ENCODE measurements around the gene GARIN5A. TPM values are rescaled to one million over a fixed set of nuclear protein-coding genes. Genes with fewer than 3 reads are reported as not detected.

GARIN5A gene
- polyA plus RNA-seq, 3 donors = 0.41 TPM; not detected in 2

DNA sequence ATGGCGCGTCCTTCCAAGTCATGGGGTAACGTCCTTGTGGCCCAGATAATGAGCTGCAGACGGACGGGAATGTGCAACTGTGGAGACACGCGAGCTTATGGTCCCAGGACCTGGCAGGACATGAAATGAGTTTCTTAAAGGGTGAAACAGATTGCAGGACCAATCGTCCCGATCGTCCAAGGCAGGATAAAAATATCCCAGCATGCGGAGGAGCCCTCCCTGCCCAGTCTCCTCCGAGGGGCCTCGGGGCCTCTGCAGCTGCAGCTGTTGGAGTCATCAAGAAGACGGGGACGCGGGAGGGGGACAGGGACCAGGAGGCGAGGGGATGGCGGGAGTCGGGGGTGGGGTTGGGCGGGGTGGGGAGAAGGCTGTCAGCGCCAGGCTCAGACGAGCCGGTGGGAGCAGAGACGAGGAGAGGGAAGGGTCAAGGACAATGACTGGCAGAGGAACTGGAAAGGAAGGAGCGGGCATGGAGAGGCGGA is 14.4 kb upstream of the GARIN5A start:
- H3K79me2 ChIP-seq (ENCODE audit: insufficient read depth, low read length) = no peaks in the 10 kb centered on the region
- no peaks in the 10 kb centered on the region for H4K20me1 ChIP-seq (ENCODE audit: insufficient read depth, low read length)
- no peak overlapping the region for H2AFZ ChIP-seq (ENCODE audit: insufficient read depth, low read depth, low read length, poor library complexity, severe bottlenecking)
- H3K9me3 ChIP-seq (replicated peaks in 1 of 2; ENCODE audit: control insufficient read depth in 1 of 2, insufficient read depth in 1 of 2, low read length in 2 of 2) = peaks cover 5 to 15% of the 10 kb centered on the region in 2 donors
- no peaks in the 10 kb centered on the region for H3K36me3 ChIP-seq (replicated peaks in 1 of 2; ENCODE audit: control insufficient read depth in 1 of 2, insufficient read depth in 2 of 2, low read length in 2 of 2)
- 79% methylated on average over 20 of the region's 26 CpGs for WGBS (ENCODE audit: insufficient coverage)
- intact Hi-C loops (cut with micrococcal nuclease) = no loop called here
- DNase-seq = no peak
- TF ChIP-seq, protein P1, sequence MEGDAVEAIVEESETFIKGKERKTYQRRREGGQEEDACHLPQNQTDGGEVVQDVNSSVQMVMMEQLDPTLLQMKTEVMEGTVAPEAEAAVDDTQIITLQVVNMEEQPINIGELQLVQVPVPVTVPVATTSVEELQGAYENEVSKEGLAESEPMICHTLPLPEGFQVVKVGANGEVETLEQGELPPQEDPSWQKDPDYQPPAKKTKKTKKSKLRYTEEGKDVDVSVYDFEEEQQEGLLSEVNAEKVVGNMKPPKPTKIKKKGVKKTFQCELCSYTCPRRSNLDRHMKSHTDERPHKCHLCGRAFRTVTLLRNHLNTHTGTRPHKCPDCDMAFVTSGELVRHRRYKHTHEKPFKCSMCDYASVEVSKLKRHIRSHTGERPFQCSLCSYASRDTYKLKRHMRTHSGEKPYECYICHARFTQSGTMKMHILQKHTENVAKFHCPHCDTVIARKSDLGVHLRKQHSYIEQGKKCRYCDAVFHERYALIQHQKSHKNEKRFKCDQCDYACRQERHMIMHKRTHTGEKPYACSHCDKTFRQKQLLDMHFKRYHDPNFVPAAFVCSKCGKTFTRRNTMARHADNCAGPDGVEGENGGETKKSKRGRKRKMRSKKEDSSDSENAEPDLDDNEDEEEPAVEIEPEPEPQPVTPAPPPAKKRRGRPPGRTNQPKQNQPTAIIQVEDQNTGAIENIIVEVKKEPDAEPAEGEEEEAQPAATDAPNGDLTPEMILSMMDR (IDR thresholded peaks at IDR 0.05) = no peak
- H3K27me3 ChIP-seq (ENCODE audit: control insufficient read depth in 2 of 2, insufficient read depth in 2 of 2, low read length in 2 of 2) = no peaks in the 10 kb centered on the region
- Mint-ChIP-seq H3K9me3 (peaks cover 7 to 30% (median 19%) of the 10 kb centered on the region in 7 donors), H3K4me1 (peaks cover 59% of the 10 kb centered on the region), H3K4me3 (peak overlapping the region in 1 of 2 donors; percentile 15), H3K27ac (no peak overlapping the region), H3K27me3 (ENCODE audit: low read depth in 3 of 3) (peaks cover 3 to 12% (median 5%) of the 10 kb centered on the region in 3 donors), H3K36me3 (peaks cover 0 to 7% of the 10 kb centered on the region in 2 donors)
- H3K4me3 ChIP-seq (replicated peaks in 1 of 3; ENCODE audit: low read depth in 2 of 3, low read length in 3 of 3) = no peak overlapping the region
- H3K27ac ChIP-seq (ENCODE audit: low read depth in 1 of 2, low read length in 2 of 2) = no peak overlapping the region
- H3K9ac ChIP-seq (ENCODE audit: insufficient read depth, low read length, poor library complexity, severe bottlenecking) = no peak overlapping the region
- H3K4me1 ChIP-seq (ENCODE audit: control insufficient read depth in 1 of 2, insufficient read depth in 2 of 2, low read length in 2 of 2) = peaks cover 54 to 64% of the 10 kb centered on the region in 2 donors
- H3K4me2 ChIP-seq (replicated peaks; ENCODE audit: extremely low read depth, low read length, poor library complexity, severe bottlenecking) = no peak overlapping the region

DNA sequence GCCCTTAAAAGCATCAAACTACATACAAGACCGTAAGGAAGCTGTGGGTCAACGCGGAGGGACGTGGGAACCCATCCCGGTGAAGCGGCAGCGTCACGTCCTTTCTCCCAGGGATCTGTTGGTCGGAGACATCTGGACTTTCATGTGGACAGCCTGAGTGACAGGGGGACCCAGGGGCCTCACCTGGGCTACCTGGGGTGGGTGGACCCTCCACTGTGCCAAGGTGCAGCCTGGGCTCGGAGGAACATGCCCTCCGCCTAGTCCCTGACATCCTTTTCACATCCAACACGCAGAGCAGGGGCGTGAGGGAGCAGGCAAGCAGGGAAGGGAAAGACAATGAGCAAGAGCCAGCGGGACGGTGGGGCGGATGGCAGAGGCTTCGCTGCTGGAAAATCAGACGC is 13.8 kb upstream of the GARIN5A start:
- Histone ChIP-seq H3K36me3 (replicated peaks in 1 of 2; ENCODE audit: control insufficient read depth in 1 of 2, insufficient read depth in 2 of 2, low read length in 2 of 2) (no peaks in the 10 kb centered on the region), H3K4me3 (replicated peaks in 1 of 3; ENCODE audit: low read depth in 2 of 3, low read length in 3 of 3) (no peak overlapping the region), H3K9me3 (replicated peaks in 1 of 2; ENCODE audit: control insufficient read depth in 1 of 2, insufficient read depth in 1 of 2, low read length in 2 of 2) (peaks cover 5 to 15% of the 10 kb centered on the region in 2 donors), H3K9ac (ENCODE audit: insufficient read depth, low read length, poor library complexity, severe bottlenecking) (no peak overlapping the region), H3K79me2 (ENCODE audit: insufficient read depth, low read length) (no peaks in the 10 kb centered on the region), H3K4me2 (replicated peaks; ENCODE audit: extremely low read depth, low read length, poor library complexity, severe bottlenecking) (no peak overlapping the region), H4K20me1 (ENCODE audit: insufficient read depth, low read length) (no peaks in the 10 kb centered on the region), H3K4me1 (ENCODE audit: control insufficient read depth in 1 of 2, insufficient read depth in 2 of 2, low read length in 2 of 2) (peaks cover 58 to 70% of the 10 kb centered on the region in 2 donors), H3K27ac (ENCODE audit: low read depth in 1 of 2, low read length in 2 of 2) (no peak overlapping the region), H3K27me3 (ENCODE audit: control insufficient read depth in 2 of 2, insufficient read depth in 2 of 2, low read length in 2 of 2) (no peaks in the 10 kb centered on the region), H2AFZ (ENCODE audit: insufficient read depth, low read depth, low read length, poor library complexity, severe bottlenecking) (no peak overlapping the region)
- TF ChIP-seq, protein P1 (IDR thresholded peaks at IDR 0.05) = no peak
- Mint-ChIP-seq H3K4me1 (peaks cover 65% of the 10 kb centered on the region), H3K4me3 (no peak overlapping the region), H3K9me3 (peaks cover 7 to 32% (median 19%) of the 10 kb centered on the region in 7 donors), H3K36me3 (peaks cover 0 to 8% of the 10 kb centered on the region in 2 donors), H3K27ac (peak overlapping the region in 2 of 7 donors; percentile 43 to 49), H3K27me3 (ENCODE audit: low read depth in 3 of 3) (peaks cover 3 to 12% (median 5%) of the 10 kb centered on the region in 3 donors)
- intact Hi-C loops (cut with micrococcal nuclease) = no loop called here
- DNase-seq = no peak
- 98% methylated on average over 9 of the region's 18 CpGs for WGBS (ENCODE audit: insufficient coverage)

Measured in CD14-positive monocyte (primary cell).